C4-2B (cell line): Measurements from ENCODE around the gene MAB21L3.

ENCODE experiments used
- ZFX ChIP-seq: fragments of 450-650 bp; IDR thresholded peaks from 2 replicates; pipeline ENCODE4 v1.6.1; 2017
- TF ChIP-seq, protein P1 (sequence below): fragments of 450-650 bp; conservative IDR thresholded peaks from 2 replicates; pipeline ENCODE4 v1.5.1; 2017; ENCODE audit warnings: mild to moderate bottlenecking

DNA sequence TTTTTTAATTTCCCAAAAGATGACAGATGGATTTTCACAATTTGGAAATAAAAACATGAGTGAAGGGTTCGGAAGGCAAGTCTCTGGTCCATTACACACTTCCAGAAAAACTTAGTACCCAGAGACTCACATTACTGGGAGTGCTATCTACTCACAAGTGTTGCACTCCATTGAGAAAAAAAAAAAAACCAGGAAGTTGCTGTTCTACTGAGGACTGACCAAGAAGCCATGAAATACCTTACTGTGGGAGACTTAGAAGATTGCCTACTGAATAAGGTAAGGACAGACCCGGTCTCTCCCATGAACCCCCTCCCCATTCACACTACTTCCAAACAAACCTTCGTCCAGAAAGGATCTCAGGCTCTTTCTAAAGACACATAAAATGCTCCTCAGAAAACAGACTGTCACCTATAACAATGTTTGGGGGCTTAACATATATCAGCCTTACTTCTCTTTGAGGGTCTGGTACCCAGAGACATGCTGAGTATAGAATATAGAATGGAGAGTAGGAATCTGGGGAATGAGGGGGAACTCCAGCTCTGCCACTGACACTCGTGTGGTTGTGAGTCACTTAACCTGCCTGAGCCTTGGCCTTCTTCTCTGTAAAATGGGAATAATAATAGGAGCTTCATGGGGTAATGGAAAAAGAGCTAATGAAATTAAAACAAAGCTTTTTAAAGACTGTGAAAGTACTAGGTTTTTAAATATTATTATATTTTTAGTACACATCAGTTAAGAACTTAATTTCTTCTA is 1.4 kb downstream of the MAB21L3 start:
- TF ChIP-seq, protein P1, sequence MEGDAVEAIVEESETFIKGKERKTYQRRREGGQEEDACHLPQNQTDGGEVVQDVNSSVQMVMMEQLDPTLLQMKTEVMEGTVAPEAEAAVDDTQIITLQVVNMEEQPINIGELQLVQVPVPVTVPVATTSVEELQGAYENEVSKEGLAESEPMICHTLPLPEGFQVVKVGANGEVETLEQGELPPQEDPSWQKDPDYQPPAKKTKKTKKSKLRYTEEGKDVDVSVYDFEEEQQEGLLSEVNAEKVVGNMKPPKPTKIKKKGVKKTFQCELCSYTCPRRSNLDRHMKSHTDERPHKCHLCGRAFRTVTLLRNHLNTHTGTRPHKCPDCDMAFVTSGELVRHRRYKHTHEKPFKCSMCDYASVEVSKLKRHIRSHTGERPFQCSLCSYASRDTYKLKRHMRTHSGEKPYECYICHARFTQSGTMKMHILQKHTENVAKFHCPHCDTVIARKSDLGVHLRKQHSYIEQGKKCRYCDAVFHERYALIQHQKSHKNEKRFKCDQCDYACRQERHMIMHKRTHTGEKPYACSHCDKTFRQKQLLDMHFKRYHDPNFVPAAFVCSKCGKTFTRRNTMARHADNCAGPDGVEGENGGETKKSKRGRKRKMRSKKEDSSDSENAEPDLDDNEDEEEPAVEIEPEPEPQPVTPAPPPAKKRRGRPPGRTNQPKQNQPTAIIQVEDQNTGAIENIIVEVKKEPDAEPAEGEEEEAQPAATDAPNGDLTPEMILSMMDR = no peak
- no peak for TF ChIP-seq ZFX
